CMK (cell line): ENCODE results near the gene RAET1G.
"Not testable (repeated sequence)": the region's sequence is repeated elsewhere in the genome, so short reads cannot be mapped to it uniquely, and the experiment has no call there.

Source experiments
- DNase-seq: peaks from one replicate; pipeline ENCODE4 v3.0.0-alpha.2; 2010; ENCODE audit warnings: low read depth

Gene RAET1G, protein sequence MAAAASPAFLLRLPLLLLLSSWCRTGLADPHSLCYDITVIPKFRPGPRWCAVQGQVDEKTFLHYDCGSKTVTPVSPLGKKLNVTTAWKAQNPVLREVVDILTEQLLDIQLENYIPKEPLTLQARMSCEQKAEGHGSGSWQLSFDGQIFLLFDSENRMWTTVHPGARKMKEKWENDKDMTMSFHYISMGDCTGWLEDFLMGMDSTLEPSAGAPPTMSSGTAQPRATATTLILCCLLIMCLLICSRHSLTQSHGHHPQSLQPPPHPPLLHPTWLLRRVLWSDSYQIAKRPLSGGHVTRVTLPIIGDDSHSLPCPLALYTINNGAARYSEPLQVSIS

DNA sequence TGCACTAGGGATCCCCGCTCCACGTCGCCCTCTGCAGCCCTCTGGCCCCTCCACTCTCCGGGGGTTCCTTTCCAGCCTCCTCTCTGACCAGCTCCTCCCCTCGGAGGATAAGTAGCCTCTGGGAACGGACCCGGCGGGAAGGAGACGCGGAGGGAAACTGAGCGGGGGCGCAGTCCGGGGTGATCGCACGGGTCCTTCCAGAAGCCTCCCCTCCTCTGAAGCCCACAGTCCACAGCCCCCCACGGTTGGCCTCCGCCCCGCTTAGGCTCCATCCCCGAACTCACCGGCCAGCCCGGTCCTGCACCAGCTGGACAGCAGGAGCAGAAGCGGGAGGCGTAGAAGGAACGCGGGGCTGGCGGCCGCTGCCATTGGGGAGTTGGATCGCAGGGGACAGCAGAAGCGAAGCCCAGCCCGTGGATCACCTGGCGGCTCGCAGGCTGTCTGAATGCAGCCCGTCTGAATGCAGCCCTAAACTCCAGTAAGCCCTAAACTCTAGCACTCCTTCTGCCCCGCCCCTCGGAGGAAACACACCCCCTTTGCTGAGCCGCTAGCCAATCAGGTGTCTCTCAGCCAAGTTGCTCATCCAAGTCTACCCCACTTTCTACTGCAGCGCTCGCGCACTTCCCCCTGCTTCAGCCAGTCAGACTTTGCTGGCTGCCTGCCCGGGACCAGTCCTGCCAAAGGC is at the start of gene RAET1G:
Gene RAET1G (minus strand): TSS at position 480 of the 685 bp plus-strand sequence. CDS start 111 bp downstream, at position 369.
- DNase-seq = no peak

DNA sequence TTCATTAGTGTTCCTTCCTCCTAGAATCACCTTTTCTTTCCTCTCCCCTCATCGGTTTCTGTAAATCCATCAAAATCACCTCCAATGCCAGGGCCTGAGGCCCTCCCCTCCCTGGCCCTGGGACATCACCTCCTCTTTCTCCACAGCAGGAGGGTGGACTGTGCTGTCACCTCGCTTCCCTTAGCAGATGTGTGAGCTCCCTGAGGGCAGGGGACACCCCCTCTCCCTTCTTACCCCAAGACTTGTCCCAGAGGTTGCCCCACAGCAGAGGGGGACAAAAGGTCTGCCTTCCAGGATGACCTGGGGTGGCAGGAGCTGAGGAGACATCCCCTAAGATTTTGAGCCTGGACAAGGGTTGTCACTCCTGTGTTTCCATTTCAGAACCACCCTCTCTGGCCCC is 46.7 kb upstream of the RAET1G start:
- DNase-seq = no peak

DNA sequence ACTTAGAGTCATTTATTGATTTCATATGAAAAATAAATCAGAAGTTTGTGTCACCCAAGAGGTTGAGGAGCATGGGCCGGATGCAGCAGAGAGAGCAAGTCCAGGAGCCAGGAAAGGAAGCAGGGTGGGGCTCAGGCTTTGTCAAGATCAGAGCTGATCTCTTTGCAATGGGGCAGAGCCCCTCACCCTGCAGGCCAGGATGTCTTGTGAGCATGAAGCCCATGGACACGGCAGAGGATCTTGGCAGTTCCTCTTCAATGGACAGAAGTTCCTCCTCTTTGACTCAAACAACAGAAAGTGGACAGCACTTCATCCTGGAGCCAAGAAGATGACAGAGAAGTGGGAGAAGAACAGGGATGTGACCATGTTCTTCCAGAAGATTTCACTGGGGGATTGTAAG is 46.0 kb upstream of the RAET1G start:
- not testable (repeated sequence) for DNase-seq

DNA sequence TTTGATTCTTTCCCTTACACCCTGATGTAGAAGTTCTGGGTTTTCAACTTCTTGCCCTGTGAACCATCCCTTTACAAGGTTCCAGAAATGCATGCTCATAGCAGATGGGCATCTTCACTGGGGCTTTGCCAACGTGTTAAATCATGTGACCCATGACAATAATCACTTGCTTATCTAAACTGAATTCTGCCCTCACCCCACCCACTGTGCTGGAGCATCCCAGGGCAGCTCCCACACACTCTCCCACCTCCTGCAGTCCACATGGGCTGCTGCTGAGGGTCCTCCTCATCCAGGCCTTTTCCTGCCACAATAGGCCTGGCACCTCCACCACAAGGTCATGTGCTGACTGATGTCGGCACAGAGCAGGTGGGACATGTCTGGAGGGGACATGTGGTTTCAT is 45.1 kb upstream of the RAET1G start:
- DNase-seq = not testable (repeated sequence)

DNA sequence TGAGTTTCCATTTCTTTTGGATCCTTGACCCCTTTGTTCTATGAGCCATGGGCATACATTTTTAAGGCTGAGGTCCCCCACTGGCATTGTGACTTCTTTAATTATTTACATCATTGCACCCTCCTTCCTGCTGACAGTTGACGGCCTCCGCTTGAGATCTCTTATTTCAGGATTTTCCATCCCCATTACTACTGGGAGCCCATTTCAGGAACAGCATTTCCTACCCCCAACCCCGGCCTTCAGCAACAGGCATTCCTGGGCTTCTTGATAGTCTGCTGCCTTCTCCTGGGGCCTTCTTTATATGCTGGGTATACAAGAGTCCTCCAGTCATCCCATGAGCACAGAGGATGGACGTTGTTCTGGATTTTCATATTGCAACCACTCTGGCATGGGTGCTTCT is 44.7 kb upstream of the RAET1G start:
- DNase-seq = no peak

DNA sequence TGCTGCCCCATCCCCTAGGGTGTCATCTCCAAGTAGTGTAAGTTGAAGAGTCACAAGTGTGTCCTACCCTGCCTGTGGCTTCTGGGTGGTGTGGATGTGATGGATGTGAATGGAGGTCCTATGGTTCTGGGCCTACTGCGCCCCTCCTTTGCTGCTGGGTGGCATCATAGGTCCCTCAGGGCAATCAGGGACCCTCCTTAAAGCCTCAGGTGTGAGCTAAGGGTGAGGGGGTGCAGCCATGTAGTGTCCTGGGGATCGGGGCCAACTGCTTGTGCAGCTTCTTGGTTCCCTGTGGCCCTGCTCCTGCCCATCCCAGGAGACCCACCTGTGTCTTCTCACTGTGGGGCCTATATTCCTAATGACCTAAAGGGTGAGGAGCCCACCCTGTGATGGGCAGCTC is 43.4 kb upstream of the RAET1G start:
- DNase-seq = not testable (repeated sequence)

DNA sequence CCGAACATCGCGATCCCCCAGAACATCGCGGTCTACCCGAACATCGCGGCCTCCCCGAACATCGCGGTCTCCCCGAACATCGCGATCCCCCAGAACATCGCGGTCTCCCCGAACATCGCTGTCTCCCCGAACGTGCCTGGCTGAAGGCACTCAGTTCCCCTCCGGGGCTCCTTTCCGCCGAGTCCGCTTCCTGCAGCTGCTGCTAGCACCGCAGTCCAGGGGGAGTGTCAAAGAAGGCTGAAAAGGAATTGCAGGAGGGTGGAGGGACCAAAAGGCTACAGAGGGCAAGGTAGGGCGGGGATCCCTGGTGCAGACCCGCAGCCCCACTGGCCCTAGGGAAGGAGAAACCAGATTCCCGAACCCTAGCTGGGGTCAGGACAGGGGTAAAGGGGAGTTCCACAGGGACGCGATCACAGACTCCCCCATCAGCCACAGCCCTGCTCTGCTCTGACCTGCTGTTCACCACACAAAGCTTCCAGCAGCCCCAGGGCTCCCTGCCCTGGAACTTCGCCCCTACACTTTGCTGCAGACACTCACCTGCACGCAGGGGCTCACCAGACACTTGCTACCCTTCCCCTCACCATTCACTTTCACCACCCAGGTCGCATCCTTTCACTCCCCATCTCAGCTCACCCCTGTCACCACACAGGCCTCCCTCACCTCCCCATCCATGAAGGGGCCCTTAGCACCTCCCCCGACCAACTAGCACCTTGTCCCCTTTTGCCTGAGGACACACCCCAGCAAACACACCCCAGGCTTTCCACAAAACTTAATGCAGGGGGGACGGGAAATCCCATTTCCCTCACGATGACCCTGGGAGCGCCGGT is 42.5 kb upstream of the RAET1G start:
- DNase-seq = no peak

DNA sequence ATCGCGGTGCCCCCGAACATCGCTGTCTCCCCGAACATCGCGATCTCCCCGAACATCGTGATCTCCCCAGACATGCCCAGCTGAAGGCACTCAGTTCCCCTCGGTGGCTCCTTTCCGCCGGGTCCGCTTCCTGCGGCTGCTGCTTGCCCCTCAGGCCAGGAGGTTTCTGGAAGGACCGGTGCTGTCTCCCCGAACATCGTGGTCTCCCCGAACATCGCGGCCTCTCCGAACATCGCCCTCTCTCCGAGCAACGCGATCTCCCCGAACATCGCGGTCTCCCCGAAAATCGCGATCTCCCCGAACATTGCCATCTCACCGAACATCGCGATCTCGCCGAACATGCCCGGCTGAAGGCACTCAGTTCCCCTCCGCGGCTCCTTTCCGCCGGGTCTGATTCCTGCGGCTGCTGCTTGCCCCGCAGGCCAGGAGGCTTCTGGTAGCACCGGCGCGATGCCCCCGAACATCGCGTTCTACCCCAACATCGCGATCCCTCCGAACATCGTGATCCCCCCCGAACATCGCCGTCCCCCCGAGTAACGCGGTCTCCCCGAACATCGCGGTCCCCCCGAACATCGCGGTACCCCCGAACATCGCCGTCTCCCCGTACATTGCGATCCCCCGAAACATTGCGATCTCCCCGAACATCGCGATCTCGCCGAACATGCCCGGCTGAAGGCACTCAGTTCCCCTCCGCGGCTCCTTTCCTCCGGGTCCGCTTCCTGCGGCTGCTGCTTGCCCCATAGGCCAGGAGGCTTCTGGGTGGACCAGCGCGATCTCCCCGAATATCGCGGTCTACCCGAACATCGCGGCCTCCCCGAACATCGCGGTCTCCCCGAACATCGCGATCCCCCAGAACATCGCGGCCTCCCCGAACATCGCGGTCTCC is 41.6 kb upstream of the RAET1G start:
- no peak for DNase-seq

DNA sequence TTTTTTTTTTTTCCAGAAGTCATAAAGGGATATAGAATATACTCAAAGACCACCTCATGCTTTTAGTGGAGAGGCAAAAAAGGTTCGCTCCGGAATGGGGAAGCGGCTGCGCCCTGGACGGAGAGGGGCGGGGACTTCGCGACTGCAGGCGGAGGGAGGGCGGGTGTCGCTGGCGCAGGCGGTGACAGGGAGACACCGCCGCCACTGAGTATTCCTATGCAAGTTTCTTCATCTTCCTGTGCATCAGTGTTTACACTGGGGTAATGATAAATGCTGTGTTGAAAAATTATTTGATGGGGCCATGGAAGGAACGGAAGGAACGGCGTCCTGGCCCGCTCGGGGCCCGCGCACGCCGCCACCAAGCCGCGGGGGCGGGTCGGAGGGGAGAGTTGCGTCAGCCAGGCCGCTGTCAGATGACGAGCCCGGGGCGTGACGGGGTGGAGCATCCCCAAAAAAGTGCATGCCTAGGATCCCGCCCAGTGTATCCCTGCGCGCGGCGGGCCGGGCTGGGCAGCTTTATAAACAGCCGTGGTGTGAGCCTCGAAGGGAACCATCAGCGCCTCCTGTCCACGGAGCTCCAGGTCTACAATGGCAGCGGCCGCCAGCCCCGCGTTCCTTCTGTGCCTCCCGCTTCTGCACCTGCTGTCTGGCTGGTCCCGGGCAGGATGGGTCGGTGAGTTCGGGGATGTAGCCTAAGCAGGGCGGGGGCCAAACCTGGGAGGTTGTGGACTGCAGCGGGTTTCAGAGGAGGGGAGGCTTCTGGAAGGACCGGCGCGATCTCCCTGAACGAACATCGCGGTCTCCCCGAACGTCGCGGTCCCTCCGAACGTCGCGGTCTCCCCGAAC is 40.8 kb upstream of the RAET1G start, which contains the start of gene ULBP1:
Gene ULBP1 (plus strand): TSS at position 482 of the 846 bp plus-strand sequence. CDS start 107 bp downstream, at position 589.
- peak; percentile 78 for DNase-seq

DNA sequence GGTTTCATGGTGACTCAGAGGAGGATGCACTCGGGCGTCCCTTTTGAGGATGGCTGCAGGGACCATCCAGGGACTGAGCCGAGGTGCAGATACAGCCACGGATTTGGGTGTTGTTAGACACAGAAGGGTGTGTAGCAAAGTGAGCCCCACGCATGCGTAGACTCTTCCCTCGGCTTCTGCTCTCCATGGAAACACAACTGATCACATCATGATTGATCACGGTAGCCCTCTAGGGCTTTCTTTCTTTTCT is 40.2 kb upstream of the RAET1G start:
- DNase-seq = peak; percentile 29

DNA sequence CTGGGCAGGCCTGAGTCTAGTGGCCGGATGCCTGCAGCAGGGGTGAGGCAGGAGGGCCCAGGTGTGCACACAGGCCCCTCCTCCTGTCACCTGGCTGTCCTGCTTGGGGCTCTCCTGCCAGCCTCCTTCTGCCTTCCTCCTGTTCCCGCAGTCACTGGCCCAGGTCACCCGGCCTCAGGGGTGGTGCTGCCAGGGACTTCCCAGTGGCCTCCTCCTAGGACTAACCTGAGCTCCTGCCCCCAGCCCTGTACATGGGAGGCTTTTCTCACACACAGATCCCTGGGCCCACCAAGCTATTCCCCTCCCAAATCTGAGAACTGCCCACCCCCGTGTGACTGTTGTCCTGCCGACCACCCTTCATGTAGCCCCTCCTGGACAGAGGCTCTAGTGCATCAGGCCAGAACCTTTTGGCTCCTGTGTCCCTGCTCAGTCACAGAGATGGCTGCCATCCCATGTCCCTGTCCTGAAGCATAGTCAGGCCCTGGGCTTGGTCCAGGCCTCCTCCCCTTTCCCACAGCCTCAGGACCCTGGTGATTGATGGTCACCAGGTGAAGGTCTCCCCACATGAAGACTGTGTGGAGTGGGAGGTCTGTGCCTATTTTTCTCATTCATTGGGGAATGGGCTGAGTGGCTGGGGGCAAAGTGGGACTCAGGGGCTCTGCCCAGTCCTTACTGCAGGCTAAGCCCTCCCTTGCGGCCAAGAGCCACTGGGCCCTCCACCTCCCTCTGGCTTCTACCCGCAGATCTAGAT is 39.7 kb upstream of the RAET1G start:
- no peak for DNase-seq

DNA sequence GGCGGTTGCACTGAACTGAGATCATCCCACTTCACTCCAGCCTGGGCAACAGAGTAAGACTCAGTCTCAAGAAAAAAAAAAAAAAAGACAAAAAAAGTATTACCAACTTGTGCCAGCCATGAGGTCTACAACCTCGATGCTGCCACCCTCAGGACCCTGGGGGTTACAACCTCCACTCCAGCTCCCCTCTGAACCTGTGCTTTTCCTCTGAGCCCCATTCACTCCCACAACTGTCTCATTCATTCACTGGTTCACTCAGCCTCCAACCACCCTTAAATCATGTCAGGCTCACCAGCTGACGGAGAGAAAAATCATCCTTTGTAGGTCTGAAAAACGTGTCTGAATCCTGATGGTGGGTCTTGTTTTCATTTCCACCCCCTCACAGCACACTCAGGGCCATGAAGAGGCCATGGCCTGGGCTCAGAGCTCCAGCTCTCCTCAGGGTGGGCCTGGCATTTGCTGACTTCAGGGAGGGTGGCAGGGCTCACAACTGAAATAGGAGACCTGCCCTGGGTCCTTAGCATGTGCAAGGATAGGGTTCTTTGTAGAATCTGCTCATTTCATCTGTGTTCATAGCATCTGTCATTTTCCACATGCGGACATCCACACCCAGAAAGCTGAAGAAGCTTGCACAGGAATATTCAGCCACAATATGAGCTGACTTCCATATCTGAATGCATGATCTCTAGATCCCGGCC is 39.0 kb upstream of the RAET1G start:
- peak; percentile 8 for DNase-seq

DNA sequence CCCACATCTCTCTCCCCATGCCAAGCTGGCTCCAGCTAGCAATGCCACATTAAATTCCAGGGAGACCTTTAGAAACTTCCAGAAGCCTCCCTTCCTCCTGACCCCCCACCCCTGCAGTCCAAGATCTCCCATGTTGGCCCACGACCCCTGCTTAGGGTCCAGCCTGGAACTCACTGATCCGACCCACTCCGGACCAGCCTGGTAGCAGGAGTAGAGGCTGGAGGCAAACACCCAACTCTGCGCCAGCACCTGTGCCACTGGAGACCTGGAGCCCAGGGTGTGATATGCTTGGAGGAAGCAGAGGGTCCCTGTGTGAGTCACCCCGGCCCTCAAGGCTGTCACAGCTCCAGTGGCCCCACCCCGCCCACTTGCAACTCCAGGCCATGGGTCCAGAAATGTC is 37.6 kb upstream of the RAET1G start:
- DNase-seq = no peak

DNA sequence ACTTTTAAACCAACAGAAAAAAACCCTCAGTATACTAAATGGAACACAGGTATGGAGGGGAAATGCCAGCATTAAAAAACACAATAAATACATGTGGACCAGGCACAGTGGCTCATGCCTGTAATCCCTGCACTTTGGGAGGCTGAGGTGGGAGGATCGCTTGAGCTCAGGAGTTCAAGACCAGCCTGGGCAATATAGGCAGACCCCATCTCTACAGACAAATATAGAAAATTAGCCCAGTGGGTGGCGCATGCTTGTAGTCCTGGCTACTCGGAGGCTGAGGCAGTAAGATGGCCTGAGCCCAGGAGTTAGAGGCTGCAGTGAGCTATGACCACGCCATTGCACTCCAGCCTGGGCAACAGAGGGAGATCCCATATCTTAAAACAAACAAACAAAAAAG is 36.9 kb upstream of the RAET1G start:
- DNase-seq = not testable (repeated sequence)

DNA sequence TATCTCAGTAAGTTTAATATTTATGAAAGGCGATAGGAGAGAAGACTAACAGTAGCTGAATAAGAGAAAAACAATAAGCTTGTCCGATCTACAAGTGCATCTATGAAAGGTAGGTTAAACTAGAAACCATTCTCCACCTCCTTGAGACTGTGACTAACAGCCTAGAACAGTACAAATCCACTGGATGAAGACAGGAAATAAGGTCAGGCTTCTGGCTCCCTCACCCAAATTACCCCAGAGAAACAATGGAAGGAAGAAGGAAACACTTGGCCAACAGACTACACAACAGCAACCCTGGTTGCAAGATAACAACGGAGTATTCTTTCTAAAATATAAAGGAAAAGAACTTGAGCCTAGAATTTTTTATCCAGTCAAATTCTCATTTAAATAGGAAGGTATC is 35.2 kb upstream of the RAET1G start:
- not testable (repeated sequence) for DNase-seq

DNA sequence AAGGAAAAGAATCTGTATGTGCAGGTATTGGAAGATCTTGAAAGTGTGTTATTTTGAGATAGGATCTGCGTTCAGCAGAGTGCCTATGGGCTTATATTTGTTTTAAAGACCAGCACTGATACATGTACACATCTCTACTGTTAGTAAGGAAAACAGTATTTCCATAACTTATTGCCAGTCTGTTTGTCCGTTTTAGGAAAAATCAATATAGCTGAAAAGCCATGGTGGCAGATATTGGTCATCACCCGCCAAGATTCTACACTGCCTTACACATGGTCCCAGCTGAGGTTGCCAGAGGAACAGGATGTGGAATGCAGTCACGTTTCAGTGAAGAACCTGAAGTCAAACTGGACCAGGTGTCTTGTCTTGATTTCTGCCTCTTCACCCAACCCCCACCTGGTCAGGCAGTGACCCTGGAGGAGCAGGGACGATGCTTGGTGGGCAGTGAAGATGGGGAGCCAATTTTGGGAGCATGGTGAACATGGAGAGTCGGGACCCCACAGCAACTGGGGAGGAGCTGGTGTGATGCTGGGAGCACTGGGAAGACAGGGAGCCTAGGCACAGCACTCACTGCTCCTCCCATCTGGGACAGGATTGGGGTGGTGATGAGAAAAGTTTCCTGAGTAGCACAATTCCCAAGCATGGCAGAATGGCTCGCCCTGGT is 32.9 kb upstream of the RAET1G start:
- not testable (repeated sequence) for DNase-seq

DNA sequence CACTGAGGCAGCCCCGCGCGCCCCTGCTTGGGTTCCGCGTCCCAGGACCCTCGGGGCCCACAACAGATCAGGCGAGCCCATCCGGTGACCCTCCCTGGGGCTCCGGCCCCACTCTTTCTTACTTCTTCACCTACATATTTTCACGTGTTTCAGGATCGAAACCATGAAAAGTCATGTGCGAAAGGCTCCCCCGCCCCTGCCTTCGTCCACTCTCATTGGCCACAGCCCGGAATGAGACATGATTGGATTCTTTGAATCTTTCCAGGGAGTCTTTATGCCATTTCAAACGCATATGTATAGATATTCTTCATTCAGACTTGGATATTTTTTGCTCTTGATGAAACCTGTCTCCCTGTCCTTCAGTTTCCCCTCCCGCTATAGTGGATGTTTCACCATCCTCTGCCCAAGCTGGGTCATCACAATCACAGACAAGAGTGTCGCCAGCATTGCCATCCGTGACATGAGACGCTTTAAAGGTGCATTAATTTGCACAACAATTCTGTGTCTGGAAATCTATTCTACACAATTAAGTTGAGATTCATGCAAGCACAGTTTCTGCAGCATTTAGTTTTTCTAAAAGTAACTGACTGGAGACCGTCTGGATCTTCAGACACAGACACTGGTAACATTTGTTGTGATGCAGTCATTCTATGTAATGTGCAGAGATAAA is 32.2 kb upstream of the RAET1G start:
- not testable (repeated sequence) for DNase-seq

DNA sequence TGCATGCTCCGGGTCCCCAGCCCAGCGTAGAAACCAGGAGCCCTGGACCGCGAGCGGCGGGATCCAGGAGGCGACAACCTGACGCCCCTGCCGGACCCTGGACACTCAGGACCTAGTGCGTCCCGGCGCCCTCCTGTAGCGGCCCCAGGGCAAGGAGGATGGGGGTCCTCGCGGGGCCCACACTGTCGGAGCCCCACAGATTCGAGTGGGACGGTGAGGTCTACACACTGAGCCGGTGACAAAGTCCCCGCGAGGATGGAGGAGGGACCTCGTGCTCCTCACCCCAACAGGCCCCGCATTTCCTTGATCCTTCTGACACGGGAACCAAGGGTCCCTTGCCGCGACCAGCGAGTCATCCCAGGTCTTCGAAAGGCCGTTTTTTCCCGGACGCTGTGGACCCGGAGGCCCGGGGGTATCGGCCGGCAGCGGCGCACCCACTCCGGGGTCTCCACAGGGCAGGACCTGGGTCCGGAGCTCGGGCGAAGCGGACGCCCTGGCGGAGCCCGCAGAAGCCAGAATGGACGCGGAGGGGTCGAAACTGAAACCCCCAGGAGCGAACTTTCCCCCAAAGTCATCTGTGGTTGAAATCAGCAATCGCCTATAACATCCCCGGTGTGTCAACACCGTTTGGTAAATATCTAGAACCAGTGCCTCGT is 31.5 kb upstream of the RAET1G start:
- not testable (repeated sequence) for DNase-seq
